HCT116 (cell line): ENCODE data around the gene PXN. TPM values are rescaled to one million over a fixed set of nuclear protein-coding genes. Genes with fewer than 3 reads are reported as not detected.

Source experiments
- ATAC-seq: fragments of 200-7000 bp; cut with Tn5 transposase; 2 replicates; pipeline ENCODE4 v1.9.1; 2020; ENCODE audit warnings: mild to moderate bottlenecking, moderate library complexity
- BruUV-seq: library from RNA; stranded (reverse); fragments of 400-500 nt; replicated peaks from 2 replicates; lab custom pipeline; 2021; lab: Mats Ljungman, UMichigan
- CTCF ChIA-PET: fragments of 300-600 bp; sonication (Branson Sonifier 250); formaldehyde crosslinking; loops from one replicate; lab custom pipeline; 2021; ENCODE audit warnings: antibody characterized with exemption; lab: Charles Lee
- POLR2A ChIA-PET: fragments of 300-600, 350-600 bp; sonication (Branson Sonifier 250); formaldehyde crosslinking; loops from one replicate; lab custom pipeline; 2021; ENCODE audit warnings: antibody characterized with exemption; lab: Charles Lee
- RAD21 ChIA-PET, 2 experiments: fragments of 300-600 bp; sonication (Branson Sonifier 250); formaldehyde crosslinking; loops; one replicate each; lab custom pipeline; 2023; ENCODE audit warnings: low total read pairs in 2 of 2; ENCODE audit not compliant: uncharacterized antibody in 2 of 2, unreplicated experiment in 2 of 2, low non-redundant PET in 1 of 2; lab: Charles Lee
- DNase-seq: peaks from one replicate; pipeline ENCODE4 v3.0.0-alpha.2; 2010; ENCODE audit warnings: low read depth, low spot score
- H2AFZ ChIP-seq: fragments of 200-600 bp; shearing (Covaris generic), sonication (generic); 2 replicates; pipeline ENCODE4 v1.6.1; 2017; ENCODE audit warnings: low read depth, mixed run types, mixed read lengths, antibody characterized with exemption, low read length; ENCODE audit not compliant: poor library complexity, severe bottlenecking
- H3K27ac ChIP-seq: 2 replicates; pipeline ENCODE4 v1.5.1; 2012; ENCODE audit warnings: low read depth, low read length
- H3K27me3 ChIP-seq: fragments of 200-600 bp; sonication (generic); 2 replicates; pipeline ENCODE4 v1.6.1; 2016; ENCODE audit warnings: mixed run types, low read length, mixed read lengths; ENCODE audit not compliant: insufficient read depth
- H3K36me3 ChIP-seq, 2 experiments: fragments of 200-500 bp in 1 of 2; fragments of 200-600 bp in 1 of 2; sonication (Bioruptor generic) in 1 of 2; sonication (generic) in 1 of 2; 2 replicates each; pipeline versions ENCODE4 v1.5.1 to v1.6.1; 2014 to 2016; ENCODE audit warnings: low read length in 2 of 2, inconsistent platforms in 1 of 2, mixed read lengths in 1 of 2, mixed run types in 1 of 2; ENCODE audit not compliant: insufficient read depth in 2 of 2, control insufficient read depth in 1 of 2
- H3K4me1 ChIP-seq, 2 experiments: fragments of 200-600 bp in 1 of 2; sonication (generic) in 1 of 2; 2 replicates each; pipeline versions ENCODE4 v1.5.1 to v1.6.1; 2012 to 2017; ENCODE audit warnings: low read length in 2 of 2, inconsistent platforms in 1 of 2, mild to moderate bottlenecking in 1 of 2, mixed read lengths in 1 of 2, mixed run types in 1 of 2, moderate library complexity in 1 of 2; ENCODE audit not compliant: insufficient read depth in 2 of 2, control insufficient read depth in 1 of 2
- H3K4me2 ChIP-seq: fragments of 200-600 bp; sonication (generic); 2 replicates; pipeline ENCODE4 v1.6.1; 2017; ENCODE audit warnings: mixed run types, low read length, mixed read lengths
- H3K4me3 ChIP-seq, 2 experiments: fragments of 200-600 bp in 1 of 2; sonication (generic) in 1 of 2; replicated peaks in 1 of 2; 2 replicates each; pipeline ENCODE4 v1.5.1; 2011 to 2016; ENCODE audit warnings: low read length in 2 of 2, control low read depth in 1 of 2, low read depth in 1 of 2, mild to moderate bottlenecking in 1 of 2, mixed read lengths in 1 of 2, mixed run types in 1 of 2
- H3K79me2 ChIP-seq: fragments of 200-600 bp; sonication (generic); 2 replicates; pipeline ENCODE4 v1.6.1; 2017; ENCODE audit warnings: mild to moderate bottlenecking, mixed run types, low read length, moderate library complexity, mixed read lengths; ENCODE audit not compliant: insufficient read depth
- H3K9ac ChIP-seq: fragments of 200-600 bp; sonication (generic); 2 replicates; pipeline ENCODE4 v1.6.1; 2016; ENCODE audit warnings: low read length, mixed read lengths
- H3K9me2 ChIP-seq: fragments of 200-600 bp; sonication (generic), shearing (Covaris generic); 2 replicates; pipeline ENCODE4 v1.6.1; 2017; ENCODE audit warnings: mixed run types, mild to moderate bottlenecking, moderate library complexity; ENCODE audit not compliant: insufficient read depth
- H3K9me3 ChIP-seq, 2 experiments: fragments of 200-500 bp in 1 of 2; fragments of 200-600 bp in 1 of 2; sonication (Bioruptor generic) in 1 of 2; sonication (generic) in 1 of 2; 2 replicates each; pipeline ENCODE4 v1.6.1; 2014 to 2017; ENCODE audit warnings: low read length in 2 of 2, mixed read lengths in 2 of 2, inconsistent platforms in 1 of 2, low read depth in 1 of 2, mild to moderate bottlenecking in 1 of 2, mixed run types in 1 of 2, moderate library complexity in 1 of 2; ENCODE audit not compliant: control insufficient read depth in 1 of 2, insufficient read depth in 1 of 2
- H4K20me1 ChIP-seq: fragments of 200-600 bp; sonication (generic), shearing (Covaris generic); 2 replicates; pipeline ENCODE4 v1.6.1; 2017; ENCODE audit warnings: mixed run types, mild to moderate bottlenecking, moderate library complexity; ENCODE audit not compliant: insufficient read depth
- CEBPB ChIP-seq: IDR thresholded peaks from 2 replicates; pipeline ENCODE4 v1.6.1; 2012; ENCODE audit warnings: low read depth
- CTCF ChIP-seq, 3 experiments: fragments of 200-600 bp in 1 of 3; sonication (generic) in 1 of 3; IDR thresholded peaks in 2 of 3; conservative IDR thresholded peaks in 1 of 3; 2 replicates each; pipeline ENCODE4 v1.5.1; 2012 to 2017; ENCODE audit warnings: low read depth in 2 of 3, low read length in 2 of 3, antibody characterized with exemption in 1 of 3, borderline replicate concordance in 1 of 3, control low read depth in 1 of 3, mild to moderate bottlenecking in 1 of 3, mixed read lengths in 1 of 3, mixed run types in 1 of 3, moderate library complexity in 1 of 3; ENCODE audit not compliant: insufficient read depth in 1 of 3
- EGR1 ChIP-seq: IDR thresholded peaks from 2 replicates; pipeline ENCODE4 v1.6.1; 2012; ENCODE audit warnings: low read depth
- ELF1 ChIP-seq: IDR thresholded peaks from 2 replicates; pipeline ENCODE4 v1.6.1; 2012; ENCODE audit warnings: low read depth, borderline replicate concordance
- MAX ChIP-seq: IDR thresholded peaks from 2 replicates; pipeline ENCODE4 v1.6.1; 2012
- REST ChIP-seq: IDR thresholded peaks from 2 replicates; pipeline ENCODE4 v1.6.1; 2012; ENCODE audit warnings: low read depth
- SIN3A ChIP-seq: IDR thresholded peaks from 2 replicates; pipeline ENCODE4 v1.6.1; 2012; ENCODE audit warnings: low read depth
- SP1 ChIP-seq: IDR thresholded peaks from 2 replicates; pipeline ENCODE4 v1.6.1; 2012; ENCODE audit warnings: low read depth
- SRF ChIP-seq: IDR thresholded peaks from 2 replicates; pipeline ENCODE4 v1.6.1; 2012; ENCODE audit warnings: low read depth
- TCF7L2 ChIP-seq: IDR thresholded peaks from 2 replicates; pipeline ENCODE4 v1.7.0; 2011; ENCODE audit warnings: borderline replicate concordance, inconsistent platforms; ENCODE audit not compliant: insufficient read depth, insufficient read length; ENCODE audit errors: extremely low read depth
- YY1 ChIP-seq: IDR thresholded peaks from 2 replicates; pipeline ENCODE4 v1.6.1; 2011; ENCODE audit warnings: low read length, low read depth, moderate library complexity, mild to moderate bottlenecking; ENCODE audit not compliant: insufficient replicate concordance; ENCODE audit errors: extremely low read depth
- ZBTB33 ChIP-seq: IDR thresholded peaks from 2 replicates; pipeline ENCODE4 v1.6.1; 2011; ENCODE audit warnings: mild to moderate bottlenecking, low read length, moderate library complexity; ENCODE audit not compliant: insufficient replicate concordance; ENCODE audit errors: extremely low read depth
- ZFX ChIP-seq: fragments of 450-650 bp; IDR thresholded peaks from 2 replicates; pipeline ENCODE4 v1.6.1; 2017
- intact Hi-C: fragments of 100-400 bp; cut with micrococcal nuclease; formaldehyde crosslinking; loops from 2 replicates; pipeline ENCODE4 v1.10.0; 2022
- total RNA-seq: library from RNA; stranded (reverse); gene quantifications from one replicate; pipeline ENCODE4 v1.2.1, GENCODE V29; 2021; ENCODE audit not compliant: unreplicated experiment

The PXN gene
- total RNA-seq, 1 experiment from 2014 or later, result 211 TPM

GRCh38 chr12:120225200-120225558 lies 40.4 kb downstream of the PXN start:
- CTCF ChIA-PET, result no interaction called here
- no peak for DNase-seq
- intact Hi-C loops, result no loop called here
- BruUV-seq, result no TSS peak
- no peaks in the 10 kb centered on the region for H3K9me3 ChIP-seq
- no peak overlapping the region for H3K9ac ChIP-seq
- peaks cover 29 to 54% of the 10 kb centered on the region in 2 experiments; a peak in 3 of 4 replicates for H3K36me3 ChIP-seq
- H3K27me3 ChIP-seq, result no peaks in the 10 kb centered on the region
- no peak overlapping the region for H3K4me3 ChIP-seq
- peaks cover 28 to 52% of the 10 kb centered on the region in 2 experiments for H3K4me1 ChIP-seq
- H3K79me2 ChIP-seq, result peaks cover 69% of the 10 kb centered on the region
- TF ChIP-seq CTCF (IDR thresholded peaks at IDR 0.05 in 2 of 3, conservative IDR thresholded peaks at IDR 0.05 in 1 of 3; ENCODE audit: borderline replicate concordance in 1 of 3, insufficient read depth in 1 of 3, low read depth in 2 of 3, low read length in 2 of 3) (no peak), EGR1 (no peak), ELF1 (no peak), ZBTB33 (no peak), REST (no peak), MAX (no peak), SIN3A (no peak), YY1 (no peak), TCF7L2 (no peak), SRF (no peak), SP1 (no peak), CEBPB (no peak), ZFX (no peak)
- RAD21 ChIA-PET, result no interaction called here
- POLR2A ChIA-PET, result interaction anchor here (6.2 to 8.9 kb wide), 3 partner anchors 23 to 66 kb away, joined by 52 to 394 read pairs (median 123); partner anchors contain the start of genes PXN, RNU4-1, RNU4-2 and RPLP0
- H3K4me2 ChIP-seq, result no peak overlapping the region
- no peaks in the 10 kb centered on the region for H3K9me2 ChIP-seq
- H2AFZ ChIP-seq, result no peak overlapping the region
- peaks cover 8% of the 10 kb centered on the region; the same call in 1 of the 2 replicates for H4K20me1 ChIP-seq
- no peak for ATAC-seq
- H3K27ac ChIP-seq, result peak overlapping the region; percentile 34; the same call in 1 of the 2 replicates
